Nephron progenitor cell (in vitro differentiated cells): ENCODE measurements around the gene COL5A1.

Experiments
- DNase-seq: peaks from one replicate; pipeline ENCODE4 v3.0.0; 2021
- H3K27ac Mint-ChIP-seq: 2 replicates; pipeline ENCODE4 v1.8.0; 2021; ENCODE audit warnings: mild to moderate bottlenecking, moderate library complexity, mixed read lengths
- H3K27me3 Mint-ChIP-seq: 2 replicates; pipeline ENCODE4 v1.8.0; 2021; ENCODE audit warnings: mild to moderate bottlenecking, low read depth, mixed read lengths; ENCODE audit not compliant: poor library complexity
- H3K36me3 Mint-ChIP-seq: 2 replicates; pipeline ENCODE4 v1.8.0; 2021; ENCODE audit warnings: low read depth, mixed read lengths
- H3K4me1 Mint-ChIP-seq: 2 replicates; pipeline ENCODE4 v1.8.0; 2021; ENCODE audit warnings: mixed read lengths
- H3K4me3 Mint-ChIP-seq: 2 replicates; pipeline ENCODE4 v1.8.0; 2021; ENCODE audit warnings: mild to moderate bottlenecking, moderate library complexity, mixed read lengths
- H3K9me3 Mint-ChIP-seq: 2 replicates; pipeline ENCODE4 v1.8.0; 2021; ENCODE audit warnings: mild to moderate bottlenecking, moderate library complexity, mixed read lengths
- TF ChIP-seq, protein P1 (sequence below): fragments of 200-600 bp; sonication (generic); IDR thresholded peaks from 2 replicates; pipeline ENCODE4 v1.5.0; 2021; ENCODE audit warnings: antibody characterized with exemption

Gene COL5A1

GRCh38 chr9:134600836-134601638 is 40.6 kb upstream of the COL5A1 start:
- Mint-ChIP-seq H3K9me3 (no peaks in the 10 kb centered on the region), H3K36me3 (no peaks in the 10 kb centered on the region), H3K4me3 (no peak overlapping the region), H3K27me3 (peaks cover 11% of the 10 kb centered on the region), H3K27ac (no peak overlapping the region), H3K4me1 (peaks cover 22% of the 10 kb centered on the region)
- TF ChIP-seq, protein P1, sequence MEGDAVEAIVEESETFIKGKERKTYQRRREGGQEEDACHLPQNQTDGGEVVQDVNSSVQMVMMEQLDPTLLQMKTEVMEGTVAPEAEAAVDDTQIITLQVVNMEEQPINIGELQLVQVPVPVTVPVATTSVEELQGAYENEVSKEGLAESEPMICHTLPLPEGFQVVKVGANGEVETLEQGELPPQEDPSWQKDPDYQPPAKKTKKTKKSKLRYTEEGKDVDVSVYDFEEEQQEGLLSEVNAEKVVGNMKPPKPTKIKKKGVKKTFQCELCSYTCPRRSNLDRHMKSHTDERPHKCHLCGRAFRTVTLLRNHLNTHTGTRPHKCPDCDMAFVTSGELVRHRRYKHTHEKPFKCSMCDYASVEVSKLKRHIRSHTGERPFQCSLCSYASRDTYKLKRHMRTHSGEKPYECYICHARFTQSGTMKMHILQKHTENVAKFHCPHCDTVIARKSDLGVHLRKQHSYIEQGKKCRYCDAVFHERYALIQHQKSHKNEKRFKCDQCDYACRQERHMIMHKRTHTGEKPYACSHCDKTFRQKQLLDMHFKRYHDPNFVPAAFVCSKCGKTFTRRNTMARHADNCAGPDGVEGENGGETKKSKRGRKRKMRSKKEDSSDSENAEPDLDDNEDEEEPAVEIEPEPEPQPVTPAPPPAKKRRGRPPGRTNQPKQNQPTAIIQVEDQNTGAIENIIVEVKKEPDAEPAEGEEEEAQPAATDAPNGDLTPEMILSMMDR: no peak
- no peak for DNase-seq

DNA sequence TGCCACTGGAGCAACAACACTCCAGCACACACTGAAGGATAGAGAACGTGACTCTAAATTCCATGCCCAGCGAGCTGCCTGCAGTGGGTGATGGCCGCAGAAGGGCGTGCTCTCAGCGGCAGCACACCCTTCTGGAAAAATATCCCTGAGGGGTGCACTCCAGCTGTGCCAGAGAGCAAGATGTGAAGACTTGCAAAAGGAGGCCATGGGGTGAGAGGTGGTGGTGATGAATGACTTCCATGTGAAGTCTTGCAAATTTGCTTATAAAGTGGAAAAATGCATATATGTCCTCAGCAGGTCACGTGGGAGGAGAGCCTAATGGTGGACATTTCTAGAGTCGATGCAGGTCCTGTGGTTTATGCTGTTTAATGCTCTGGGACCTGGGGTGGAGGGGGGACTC is 39.8 kb upstream of the COL5A1 start:
- TF ChIP-seq, protein P1: no peak
- no peak overlapping the region for H3K27ac Mint-ChIP-seq
- H3K4me3 Mint-ChIP-seq: no peak overlapping the region

DNA sequence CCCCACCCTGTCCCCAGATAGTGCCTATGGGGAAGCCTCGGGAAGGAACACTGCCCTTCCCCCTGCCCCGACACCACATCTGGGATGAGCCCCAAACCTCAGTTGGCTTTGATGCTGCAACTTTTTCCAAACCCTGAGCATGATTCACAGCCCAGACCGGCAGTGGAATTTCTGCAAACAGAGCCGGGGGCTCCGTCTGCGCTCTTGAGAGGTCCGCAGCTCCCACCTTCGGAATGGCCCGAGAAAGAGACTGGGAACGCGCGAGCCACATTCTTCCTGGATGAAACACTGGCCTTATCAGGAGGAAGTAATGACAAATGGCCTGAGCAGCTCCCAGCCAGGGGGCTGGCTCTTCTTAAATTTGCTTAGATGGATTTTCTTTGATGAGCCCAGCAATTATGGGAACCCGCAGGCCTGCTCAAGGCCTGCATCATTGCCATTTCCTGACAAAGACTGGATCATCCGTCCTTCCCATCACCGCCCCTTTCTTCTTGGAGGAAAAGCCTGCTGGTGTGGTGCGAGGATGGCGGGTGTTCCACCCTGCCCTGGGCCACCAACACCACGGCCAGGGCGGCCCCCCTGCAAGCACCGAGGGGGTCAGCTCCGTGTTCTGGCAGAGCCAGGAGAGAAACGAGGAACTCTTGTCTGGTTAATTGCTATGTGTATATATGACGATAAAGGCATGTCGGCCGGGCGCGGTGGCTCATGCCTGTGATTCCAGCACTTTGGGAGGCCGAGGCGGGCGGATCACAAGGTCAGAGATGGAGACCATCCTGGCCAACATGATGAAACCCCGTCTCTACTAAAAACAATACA is 38.8 kb upstream of the COL5A1 start:
- Mint-ChIP-seq H3K4me3 (no peak overlapping the region), H3K4me1 (peaks cover 24% of the 10 kb centered on the region), H3K27ac (no peak overlapping the region), H3K27me3 (peaks cover 8% of the 10 kb centered on the region), H3K9me3 (no peaks in the 10 kb centered on the region), H3K36me3 (no peaks in the 10 kb centered on the region)
- TF ChIP-seq, protein P1: no peak
- no peak for DNase-seq

More for the DNA sequence above, 39.8 kb upstream of the COL5A1 start:
- Mint-ChIP-seq H3K36me3 (no peaks in the 10 kb centered on the region), H3K4me1 (peaks cover 24% of the 10 kb centered on the region), H3K9me3 (no peaks in the 10 kb centered on the region), H3K27me3 (peaks cover 8% of the 10 kb centered on the region)
- DNase-seq: no peak

- Mint-ChIP-seq H3K36me3 (no peaks in the 10 kb centered on the region), H3K9me3 (no peaks in the 10 kb centered on the region), H3K27me3 (peaks cover 8% of the 10 kb centered on the region), H3K4me1 (peaks cover 24% of the 10 kb centered on the region), H3K4me3 (no peak overlapping the region), H3K27ac (peak overlapping the region; percentile 53)
- TF ChIP-seq, protein P1: no peak
- DNase-seq: no peak
Observed at GRCh38 chr9:134604834-134605233, 36.8 kb upstream of the COL5A1 start.

DNA sequence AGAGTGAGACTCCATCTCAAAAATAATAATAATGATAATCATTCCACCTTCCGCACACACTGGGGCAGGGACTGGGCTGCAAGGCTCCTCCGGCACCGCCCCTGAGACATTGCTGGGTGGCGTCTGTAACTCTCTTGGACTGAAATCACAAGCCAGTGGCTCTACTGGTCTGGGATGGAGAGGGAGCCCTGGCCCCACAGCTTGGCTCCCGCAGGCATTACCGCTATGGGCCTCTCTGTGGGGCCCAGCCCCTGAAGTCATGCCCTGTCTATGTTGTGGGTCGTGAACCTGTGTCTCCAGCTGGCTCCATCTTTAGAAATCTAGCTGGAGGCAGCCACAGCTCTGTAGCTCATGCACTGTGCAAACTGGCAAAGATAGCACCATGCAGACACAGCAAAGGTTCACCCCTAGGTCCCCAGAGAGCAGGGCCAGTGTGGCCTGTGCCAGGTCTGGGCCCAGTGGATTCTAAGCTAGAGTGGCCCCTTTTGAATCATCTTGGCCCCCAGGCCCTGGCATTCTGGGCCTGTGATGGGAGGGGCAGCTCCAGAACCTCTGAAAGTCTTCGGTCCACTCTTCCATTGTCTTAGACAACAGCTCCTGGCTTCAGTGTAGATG is 36.1 kb upstream of the COL5A1 start:
- no peak overlapping the region for H3K27ac Mint-ChIP-seq
- H3K4me3 Mint-ChIP-seq: no peak overlapping the region
- no peak for DNase-seq
- H3K4me1 Mint-ChIP-seq: peaks cover 24% of the 10 kb centered on the region
- H3K27me3 Mint-ChIP-seq: peaks cover 6% of the 10 kb centered on the region
- TF ChIP-seq, protein P1: no peak
- no peaks in the 10 kb centered on the region for H3K36me3 Mint-ChIP-seq
- H3K9me3 Mint-ChIP-seq: no peaks in the 10 kb centered on the region
